H9 (cell line): ENCODE data around the gene RAB40B. TPM values are rescaled to one million over a fixed set of nuclear protein-coding genes. Genes with fewer than 3 reads are reported as not detected.

Experiments
- DNase-seq: peaks from one replicate; pipeline ENCODE4 v3.0.0-alpha.2; 2017
- H2AFZ ChIP-seq: one replicate; pipeline ENCODE4 v1.6.1; 2013; ENCODE audit warnings: mild to moderate bottlenecking, low read length, control low read depth, moderate library complexity
- H2AK5ac ChIP-seq: 2 replicates; pipeline ENCODE4 v1.6.1; 2013; ENCODE audit warnings: low read length, control low read depth, mixed read lengths; ENCODE audit not compliant: insufficient read length
- H2BK120ac ChIP-seq: one replicate; pipeline ENCODE4 v1.6.1; 2013; ENCODE audit warnings: low read depth, mild to moderate bottlenecking, low read length, control low read depth, inconsistent platforms; ENCODE audit not compliant: poor library complexity, severe bottlenecking
- H2BK12ac ChIP-seq: 2 replicates; pipeline ENCODE4 v1.6.1; 2013; ENCODE audit warnings: low read length, control low read depth, mixed read lengths, low read depth; ENCODE audit not compliant: insufficient read length
- H2BK15ac ChIP-seq: 2 replicates; pipeline ENCODE4 v1.6.1; 2013; ENCODE audit warnings: low read depth, low read length, control low read depth
- H2BK20ac ChIP-seq: one replicate; pipeline ENCODE4 v1.6.1; 2013; ENCODE audit warnings: low read depth, mild to moderate bottlenecking, low read length, control low read depth, inconsistent platforms; ENCODE audit not compliant: poor library complexity, severe bottlenecking
- H2BK5ac ChIP-seq: 2 replicates; pipeline ENCODE4 v1.6.1; 2013; ENCODE audit warnings: low read length, control low read depth, mixed read lengths; ENCODE audit not compliant: insufficient read length
- H3K14ac ChIP-seq: 2 replicates; pipeline ENCODE4 v1.6.1; 2013; ENCODE audit warnings: low read length, control low read depth; ENCODE audit not compliant: insufficient read depth
- H3K18ac ChIP-seq: 2 replicates; pipeline ENCODE4 v1.6.1; 2013; ENCODE audit warnings: low read depth, mild to moderate bottlenecking, mixed read lengths, low read length, control low read depth; ENCODE audit not compliant: insufficient read length
- H3K23ac ChIP-seq: 2 replicates; pipeline ENCODE4 v1.6.1; 2013; ENCODE audit warnings: low read length, control low read depth, mixed read lengths, low read depth; ENCODE audit not compliant: insufficient read length
- H3K23me2 ChIP-seq: 2 replicates; pipeline ENCODE4 v1.6.1; 2013; ENCODE audit warnings: low read depth, mild to moderate bottlenecking, mixed read lengths, low read length, control low read depth; ENCODE audit not compliant: insufficient read length, poor library complexity, severe bottlenecking
- H3K27ac ChIP-seq: 2 replicates; pipeline ENCODE4 v1.5.1; 2013; ENCODE audit warnings: low read length, control low read depth, mixed read lengths, low read depth; ENCODE audit not compliant: insufficient read length
- H3K27me3 ChIP-seq: 2 replicates; pipeline ENCODE4 v1.6.1; 2013; ENCODE audit warnings: low read length, control low read depth, inconsistent platforms; ENCODE audit not compliant: insufficient read depth
- H3K4ac ChIP-seq: 2 replicates; pipeline ENCODE4 v1.6.1; 2013; ENCODE audit warnings: low read depth, mild to moderate bottlenecking, control low read depth, inconsistent platforms, low read length, moderate library complexity
- H3K4me1 ChIP-seq: 2 replicates; pipeline ENCODE4 v1.6.1; 2013; ENCODE audit warnings: low read length, control low read depth, inconsistent platforms; ENCODE audit not compliant: insufficient read depth
- H3K4me2 ChIP-seq: 2 replicates; pipeline ENCODE4 v1.6.1; 2013; ENCODE audit warnings: low read length, control low read depth, mixed read lengths; ENCODE audit not compliant: insufficient read length, insufficient read depth
- H3K56ac ChIP-seq: 2 replicates; pipeline ENCODE4 v1.6.1; 2013; ENCODE audit warnings: low read depth, mild to moderate bottlenecking, mixed read lengths, low read length, control low read depth; ENCODE audit not compliant: insufficient read length
- H3K79me1 ChIP-seq: 2 replicates; pipeline ENCODE4 v1.6.1; 2013; ENCODE audit warnings: low read depth, mild to moderate bottlenecking, moderate library complexity, low read length, control low read depth, inconsistent platforms; ENCODE audit not compliant: insufficient read depth, poor library complexity, severe bottlenecking
- H3K79me2 ChIP-seq: 2 replicates; pipeline ENCODE4 v1.6.1; 2013; ENCODE audit warnings: low read length, control low read depth, inconsistent platforms; ENCODE audit not compliant: insufficient read depth
- H3K9ac ChIP-seq: 2 replicates; pipeline ENCODE4 v1.6.1; 2013; ENCODE audit warnings: low read length, control low read depth, mixed read lengths; ENCODE audit not compliant: insufficient read length; ENCODE audit errors: extremely low read depth
- H3K9me3 ChIP-seq: one replicate; pipeline ENCODE4 v1.6.1; 2013; ENCODE audit warnings: low read depth, low read length, inconsistent platforms; ENCODE audit not compliant: control insufficient read depth
- H3T11ph ChIP-seq: one replicate; pipeline ENCODE4 v1.6.1; 2013; ENCODE audit warnings: mild to moderate bottlenecking, low read length, control low read depth, inconsistent platforms
- H4K20me1 ChIP-seq: one replicate; pipeline ENCODE4 v1.6.1; 2013; ENCODE audit not compliant: control insufficient read depth, insufficient read length, insufficient read depth
- H4K5ac ChIP-seq: 2 replicates; pipeline ENCODE4 v1.6.1; 2013; ENCODE audit warnings: low read depth, mild to moderate bottlenecking, mixed read lengths, low read length, control low read depth; ENCODE audit not compliant: insufficient read length
- H4K8ac ChIP-seq: replicated peaks from 2 replicates; pipeline ENCODE4 v1.6.1; 2013; ENCODE audit warnings: low read length, control low read depth, mixed read lengths, low read depth; ENCODE audit not compliant: insufficient read length
- H4K91ac ChIP-seq: 2 replicates; pipeline ENCODE4 v1.6.1; 2013; ENCODE audit warnings: low read depth, mild to moderate bottlenecking, moderate library complexity, mixed read lengths, low read length, control low read depth; ENCODE audit not compliant: insufficient read length
- H3K27ac Mint-ChIP-seq, 3 experiments: 2 replicates in 2 of 3; 3 replicates in 1 of 3; pipeline ENCODE4 v1.8.0; 2020 to 2021; ENCODE audit warnings: mixed read lengths in 3 of 3, mild to moderate bottlenecking in 1 of 3, moderate library complexity in 1 of 3
- H3K27me3 Mint-ChIP-seq: 2 replicates; pipeline ENCODE4 v1.8.0; 2021; ENCODE audit warnings: low read depth, mild to moderate bottlenecking, moderate library complexity, mixed read lengths
- H3K36me3 Mint-ChIP-seq, 3 experiments: 2 replicates in 2 of 3; 3 replicates in 1 of 3; pipeline ENCODE4 v1.8.0; 2020 to 2021; ENCODE audit warnings: low read depth in 3 of 3, mixed read lengths in 3 of 3; ENCODE audit not compliant: insufficient read depth in 1 of 3
- H3K4me1 Mint-ChIP-seq, 2 experiments: 2 replicates each; pipeline ENCODE4 v1.8.0; 2020; ENCODE audit warnings: mixed read lengths in 2 of 2
- H3K4me3 Mint-ChIP-seq, 2 experiments: 2 replicates in 1 of 2; 3 replicates in 1 of 2; pipeline ENCODE4 v1.8.0; 2020 to 2021; ENCODE audit warnings: mild to moderate bottlenecking in 2 of 2, mixed read lengths in 2 of 2, moderate library complexity in 1 of 2
- H3K9me3 Mint-ChIP-seq, 2 experiments: 2 replicates in 1 of 2; 3 replicates in 1 of 2; pipeline ENCODE4 v1.8.0; 2020; ENCODE audit warnings: mild to moderate bottlenecking in 2 of 2, mixed read lengths in 2 of 2, moderate library complexity in 1 of 2
- CTCF ChIP-seq: fragments of 200-600 bp; sonication (generic); conservative IDR thresholded peaks from 3 replicates; pipeline ENCODE4 v1.8.0; 2021; ENCODE audit warnings: antibody characterized with exemption, mild to moderate bottlenecking
- WGBS: extraction: QIAGEN DNeasy Blood & Tissue Kit; methylation state at CpG from one replicate; pipeline ENCODE4 v1.1.7; 2013; ENCODE audit warnings: missing lambda C conversion rate, low lambda C conversion rate, mixed read lengths; ENCODE audit not compliant: insufficient read length; ENCODE audit errors: extremely low coverage; 5-methylcytosine and 5-hydroxymethylcytosine counted together
- total RNA-seq: library from RNA; stranded (reverse); gene quantifications from 2 replicates; pipeline ENCODE4 v1.2.1, GENCODE V29; 2021

The RAB40B gene
- total RNA-seq, 1 experiment from 2014 or later = 3.5 TPM

- Histone ChIP-seq H3K79me1 (no peaks in the 10 kb centered on the region), H2BK120ac (no peak overlapping the region), H3K56ac (no peak overlapping the region), H3T11ph (no peak overlapping the region), H3K23me2 (no peaks in the 10 kb centered on the region), H4K91ac (no peak overlapping the region), H4K20me1 (no peaks in the 10 kb centered on the region), H2BK20ac (no peak overlapping the region), H2BK5ac (no peak overlapping the region), H2AK5ac (no peak overlapping the region), H3K27ac (no peak overlapping the region), H3K9ac (no peak overlapping the region), H2BK12ac (no peak overlapping the region), H3K4me2 (no peak overlapping the region), H3K27me3 (no peaks in the 10 kb centered on the region), H3K14ac (no peak overlapping the region), H3K9me3 (no peaks in the 10 kb centered on the region), H2BK15ac (no peak overlapping the region), H3K18ac (no peak overlapping the region), H3K79me2 (no peaks in the 10 kb centered on the region), H4K5ac (no peak overlapping the region), H4K8ac (no peak overlapping the region), H3K4me1 (no peaks in the 10 kb centered on the region), H3K23ac (no peak overlapping the region), H3K4ac (no peak overlapping the region), H2AFZ (no peak overlapping the region)
- Mint-ChIP-seq H3K27ac (no peak overlapping the region), H3K4me1 (no peaks in the 10 kb centered on the region), H3K27me3 (no peaks in the 10 kb centered on the region), H3K9me3 (peaks cover 0 to 8% of the 10 kb centered on the region in 2 experiments; a peak in 1 of 5 replicates), H3K36me3 (no peaks in the 10 kb centered on the region; a peak in 1 of 7 replicates), H3K4me3 (no peak overlapping the region)
- TF ChIP-seq CTCF = no peak
- no CpG with 5 or more reads among the region's 19 CpGs for WGBS
- no peak for DNase-seq
These were observed 40.6 kb downstream of the RAB40B start for GRCh38 chr17:82657926-82658325.
